ENCODE measurements around the gene ACER1. TPM values are rescaled to one million over a fixed set of nuclear protein-coding genes. Genes with fewer than 3 reads are reported as not detected.

ACER1 gene
- total and polyA plus RNA-seq, 2 of the 13 experiments (the other 11 are each of a cell fraction or from before 2014, with no cell fraction given) = not detected

DNA sequence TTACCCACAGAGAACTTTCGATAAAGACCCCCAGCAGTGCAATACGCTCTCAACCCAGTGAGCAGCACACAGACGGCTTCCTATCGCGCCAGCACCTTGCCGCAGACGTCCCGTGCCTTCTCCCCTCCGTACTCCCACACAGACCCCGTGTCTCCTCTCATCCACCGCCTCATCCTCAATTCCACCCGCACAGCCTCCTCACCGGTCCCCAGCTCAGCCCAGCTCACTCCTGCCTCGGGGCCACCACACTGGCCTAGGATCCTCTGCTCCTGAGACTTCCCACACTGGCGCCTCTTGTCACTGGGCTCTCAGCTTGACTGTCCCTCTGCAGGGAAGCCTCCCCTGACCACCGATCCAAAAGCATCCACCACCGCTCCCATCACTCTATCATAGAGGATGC is 62.6 kb downstream of the ACER1 start:
- Histone ChIP-seq H3K4me2 (ENCODE audit: low read depth, low read length) (no peak overlapping the region), H3K79me2 (ENCODE audit: insufficient read depth, low read length) (peaks cover 58% of the 10 kb centered on the region), H3K4me3 (replicated peaks in 1 of 3; ENCODE audit: insufficient read depth in 1 of 3, low read depth in 2 of 3, low read length in 3 of 3) (no peak overlapping the region), H3K36me3 (replicated peaks in 1 of 2; ENCODE audit: control insufficient read depth in 1 of 2, insufficient read depth in 2 of 2, low read length in 2 of 2) (peaks cover 17 to 41% of the 10 kb centered on the region in 2 experiments), H3K4me1 (ENCODE audit: insufficient read depth, low read length) (peaks cover 70% of the 10 kb centered on the region), H3K9me3 (ENCODE audit: low read length) (no peaks in the 10 kb centered on the region), H3K9ac (ENCODE audit: insufficient read depth, low read depth, low read length) (no peak overlapping the region), H3K27me3 (ENCODE audit: control insufficient read depth in 1 of 2, insufficient read depth in 2 of 2, low read length in 2 of 2) (no peaks in the 10 kb centered on the region), H4K20me1 (ENCODE audit: insufficient read depth, low read length) (peaks cover 14% of the 10 kb centered on the region; the same call in 1 of the 2 replicates), H3K27ac (ENCODE audit: extremely low read length, insufficient read depth, low read length) (no peak overlapping the region), H2AFZ (ENCODE audit: low read length) (no peak overlapping the region)
- intact Hi-C loops (cut with micrococcal nuclease; ENCODE audit: unreplicated experiment) (no loop called here), in situ Hi-C loops (cut with HindIII; ENCODE audit: extremely low pct_ligation_motif_present, low pct_unique_long_range_greater_than_20kb) (no loop called here)
- ATAC-seq (no peak), DNase-seq (ENCODE audit: low spot score) (no peak), FAIRE-seq (no peak)
- 95% methylated on average over 17 of the region's 17 CpGs for WGBS (ENCODE audit: low lambda C conversion rate)
- CTCF ChIA-PET (ENCODE audit: low intra/inter-chr PET ratio, low total read pairs) = no interaction called here
- POLR2A ChIA-PET = no interaction called here
- no TSS peak for BruUV-seq (replicated peaks)
- TF ChIP-seq NRL (CRISPR knock-in tag; IDR thresholded peaks at IDR 0.05; ENCODE audit: borderline replicate concordance) (no peak), ESRRA (CRISPR knock-in tag; IDR thresholded peaks at IDR 0.05; ENCODE audit: low read depth) (no peak), ZSCAN30 (CRISPR knock-in tag; IDR thresholded peaks at IDR 0.05) (no peak), TBL1XR1 (IDR thresholded peaks at IDR 0.05; ENCODE audit: borderline replicate concordance, low read length, partially characterized antibody) (no peak), FLYWCH1 (CRISPR knock-in tag; IDR thresholded peaks at IDR 0.05) (no peak), TP53 (CRISPR knock-in tag; conservative IDR thresholded peaks at IDR 0.05) (no peak), ZNF570 (CRISPR knock-in tag; IDR thresholded peaks at IDR 0.05; ENCODE audit: borderline replicate concordance) (no peak), FOSL2 (CRISPR knock-in tag; IDR thresholded peaks at IDR 0.05) (no peak), RFX5 (IDR thresholded peaks at IDR 0.05; ENCODE audit: low read depth, low read length) (no peak), NCOA2 (CRISPR knock-in tag; IDR thresholded peaks at IDR 0.05) (no peak), ETV5 (CRISPR knock-in tag; IDR thresholded peaks at IDR 0.05; ENCODE audit: borderline replicate concordance) (no peak), EEA1 (CRISPR knock-in tag; IDR thresholded peaks at IDR 0.05; ENCODE audit: borderline replicate concordance) (no peak)
- TF ChIP-seq, protein P1, sequence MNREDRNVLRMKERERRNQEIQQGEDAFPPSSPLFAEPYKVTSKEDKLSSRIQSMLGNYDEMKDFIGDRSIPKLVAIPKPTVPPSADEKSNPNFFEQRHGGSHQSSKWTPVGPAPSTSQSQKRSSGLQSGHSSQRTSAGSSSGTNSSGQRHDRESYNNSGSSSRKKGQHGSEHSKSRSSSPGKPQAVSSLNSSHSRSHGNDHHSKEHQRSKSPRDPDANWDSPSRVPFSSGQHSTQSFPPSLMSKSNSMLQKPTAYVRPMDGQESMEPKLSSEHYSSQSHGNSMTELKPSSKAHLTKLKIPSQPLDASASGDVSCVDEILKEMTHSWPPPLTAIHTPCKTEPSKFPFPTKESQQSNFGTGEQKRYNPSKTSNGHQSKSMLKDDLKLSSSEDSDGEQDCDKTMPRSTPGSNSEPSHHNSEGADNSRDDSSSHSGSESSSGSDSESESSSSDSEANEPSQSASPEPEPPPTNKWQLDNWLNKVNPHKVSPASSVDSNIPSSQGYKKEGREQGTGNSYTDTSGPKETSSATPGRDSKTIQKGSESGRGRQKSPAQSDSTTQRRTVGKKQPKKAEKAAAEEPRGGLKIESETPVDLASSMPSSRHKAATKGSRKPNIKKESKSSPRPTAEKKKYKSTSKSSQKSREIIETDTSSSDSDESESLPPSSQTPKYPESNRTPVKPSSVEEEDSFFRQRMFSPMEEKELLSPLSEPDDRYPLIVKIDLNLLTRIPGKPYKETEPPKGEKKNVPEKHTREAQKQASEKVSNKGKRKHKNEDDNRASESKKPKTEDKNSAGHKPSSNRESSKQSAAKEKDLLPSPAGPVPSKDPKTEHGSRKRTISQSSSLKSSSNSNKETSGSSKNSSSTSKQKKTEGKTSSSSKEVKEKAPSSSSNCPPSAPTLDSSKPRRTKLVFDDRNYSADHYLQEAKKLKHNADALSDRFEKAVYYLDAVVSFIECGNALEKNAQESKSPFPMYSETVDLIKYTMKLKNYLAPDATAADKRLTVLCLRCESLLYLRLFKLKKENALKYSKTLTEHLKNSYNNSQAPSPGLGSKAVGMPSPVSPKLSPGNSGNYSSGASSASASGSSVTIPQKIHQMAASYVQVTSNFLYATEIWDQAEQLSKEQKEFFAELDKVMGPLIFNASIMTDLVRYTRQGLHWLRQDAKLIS (CRISPR knock-in tag; IDR thresholded peaks at IDR 0.05) = no peak
- TF ChIP-seq, protein P2, sequence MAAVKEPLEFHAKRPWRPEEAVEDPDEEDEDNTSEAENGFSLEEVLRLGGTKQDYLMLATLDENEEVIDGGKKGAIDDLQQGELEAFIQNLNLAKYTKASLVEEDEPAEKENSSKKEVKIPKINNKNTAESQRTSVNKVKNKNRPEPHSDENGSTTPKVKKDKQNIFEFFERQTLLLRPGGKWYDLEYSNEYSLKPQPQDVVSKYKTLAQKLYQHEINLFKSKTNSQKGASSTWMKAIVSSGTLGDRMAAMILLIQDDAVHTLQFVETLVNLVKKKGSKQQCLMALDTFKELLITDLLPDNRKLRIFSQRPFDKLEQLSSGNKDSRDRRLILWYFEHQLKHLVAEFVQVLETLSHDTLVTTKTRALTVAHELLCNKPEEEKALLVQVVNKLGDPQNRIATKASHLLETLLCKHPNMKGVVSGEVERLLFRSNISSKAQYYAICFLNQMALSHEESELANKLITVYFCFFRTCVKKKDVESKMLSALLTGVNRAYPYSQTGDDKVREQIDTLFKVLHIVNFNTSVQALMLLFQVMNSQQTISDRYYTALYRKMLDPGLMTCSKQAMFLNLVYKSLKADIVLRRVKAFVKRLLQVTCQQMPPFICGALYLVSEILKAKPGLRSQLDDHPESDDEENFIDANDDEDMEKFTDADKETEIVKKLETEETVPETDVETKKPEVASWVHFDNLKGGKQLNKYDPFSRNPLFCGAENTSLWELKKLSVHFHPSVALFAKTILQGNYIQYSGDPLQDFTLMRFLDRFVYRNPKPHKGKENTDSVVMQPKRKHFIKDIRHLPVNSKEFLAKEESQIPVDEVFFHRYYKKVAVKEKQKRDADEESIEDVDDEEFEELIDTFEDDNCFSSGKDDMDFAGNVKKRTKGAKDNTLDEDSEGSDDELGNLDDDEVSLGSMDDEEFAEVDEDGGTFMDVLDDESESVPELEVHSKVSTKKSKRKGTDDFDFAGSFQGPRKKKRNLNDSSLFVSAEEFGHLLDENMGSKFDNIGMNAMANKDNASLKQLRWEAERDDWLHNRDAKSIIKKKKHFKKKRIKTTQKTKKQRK (IDR thresholded peaks at IDR 0.05; ENCODE audit: low read length) = no peak
- TF ChIP-seq, protein P3, sequence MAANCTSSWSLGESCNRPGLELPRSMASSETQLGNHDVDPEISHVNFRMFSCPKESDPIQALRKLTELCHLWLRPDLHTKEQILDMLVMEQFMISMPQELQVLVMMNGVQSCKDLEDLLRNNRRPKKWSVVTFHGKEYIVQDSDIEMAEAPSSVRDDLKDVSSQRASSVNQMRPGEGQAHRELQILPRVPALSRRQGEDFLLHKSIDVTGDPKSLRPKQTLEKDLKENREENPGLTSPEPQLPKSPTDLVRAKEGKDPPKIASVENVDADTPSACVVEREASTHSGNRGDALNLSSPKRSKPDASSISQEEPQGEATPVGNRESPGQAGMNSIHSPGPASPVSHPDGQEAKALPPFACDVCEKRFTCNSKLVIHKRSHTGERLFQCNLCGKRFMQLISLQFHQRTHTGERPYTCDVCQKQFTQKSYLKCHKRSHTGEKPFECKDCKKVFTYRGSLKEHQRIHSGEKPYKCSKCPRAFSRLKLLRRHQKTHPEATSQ (CRISPR knock-in tag; IDR thresholded peaks at IDR 0.05; ENCODE audit: borderline replicate concordance) = no peak
